ENCODE data around the gene CA4. TPM values are rescaled to one million over a fixed set of nuclear protein-coding genes. Genes with fewer than 3 reads are reported as not detected.
A peak's percentile ranks its signal among the peaks of the same experiment; 100 is the strongest.
"Not testable (repeated sequence)": the region's sequence is repeated elsewhere in the genome, so short reads cannot be mapped to it uniquely, and the experiment has no call there.

Gene CA4
- total and polyA plus RNA-seq, 7 donors: 2.1 to 300 (median 91.3) TPM; not detected in 2

DNA sequence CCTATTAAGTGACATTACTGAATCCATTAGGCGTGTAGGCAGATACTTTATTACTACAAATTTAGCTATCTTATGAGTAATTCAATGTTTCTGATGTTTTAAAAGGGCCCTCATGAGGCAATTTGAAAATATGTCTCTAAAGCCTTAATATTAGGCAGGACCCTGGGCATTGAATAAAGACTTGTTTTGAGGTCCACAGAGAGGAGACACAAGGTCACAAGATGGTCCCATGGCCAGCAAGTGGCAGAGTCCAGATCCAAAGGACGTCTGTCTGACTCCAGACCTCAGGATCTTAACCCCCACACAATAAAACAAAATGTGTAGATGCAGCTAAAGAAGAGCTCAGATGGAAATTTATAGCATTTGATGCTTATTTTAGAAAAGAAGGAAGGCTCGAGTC is 39.2 kb upstream of the CA4 start:
- WGBS, 2 donors: 45 to 65% methylated on average over 3 of the region's 3 CpGs
- Histone ChIP-seq H3K27me3 (no peaks in the 10 kb centered on the region), H3K9me3 (no peaks in the 10 kb centered on the region)

GRCh38 chr17:60111661-60112060 is 38.1 kb upstream of the CA4 start:
- intact Hi-C loops (cut with DNase I); H3K4me1 ChIP-seq; H3K4me3 ChIP-seq; H3K27ac ChIP-seq; H3K27me3 ChIP-seq; H3K36me3 ChIP-seq; DNase-seq; H3K9me3 ChIP-seq: not testable (repeated sequence)
- WGBS, 2 donors: 0% methylated on average over 2 of the region's 5 CpGs

More for the DNA sequence above, 39.2 kb upstream of the CA4 start:
- TF ChIP-seq POLR2A (IDR thresholded peaks at IDR 0.05): no peak
- TF ChIP-seq CTCF (IDR thresholded peaks at IDR 0.05): no peak
- no peak for TF ChIP-seq POLR2AphosphoS5 (IDR thresholded peaks at IDR 0.05)
- TF ChIP-seq EP300 (IDR thresholded peaks at IDR 0.05): no peak
- no peaks in the 10 kb centered on the region for H3K36me3 ChIP-seq
- intact Hi-C loops (cut with DNase I): no loop called here
- no peak overlapping the region for H3K4me3 ChIP-seq
- no peak for DNase-seq
- H3K4me1 ChIP-seq: no peaks in the 10 kb centered on the region
- no peak overlapping the region for H3K27ac ChIP-seq

GRCh38 chr17:60115364-60115763 is 34.4 kb upstream of the CA4 start:
- H3K36me3 ChIP-seq; H3K27ac ChIP-seq; H3K4me3 ChIP-seq; DNase-seq; H3K4me1 ChIP-seq; intact Hi-C loops (cut with DNase I); H3K9me3 ChIP-seq; H3K27me3 ChIP-seq: not testable (repeated sequence)
- no CpG with 5 or more reads among the region's 5 CpGs for WGBS, 2 donors

- intact Hi-C loops (cut with DNase I); H3K9me3 ChIP-seq; H3K4me1 ChIP-seq; H3K27ac ChIP-seq; DNase-seq; H3K27me3 ChIP-seq; H3K36me3 ChIP-seq; H3K4me3 ChIP-seq: not testable (repeated sequence)
- WGBS, 2 donors: no CpG with 5 or more reads among the region's 14 CpGs
These were observed 33.6 kb upstream of the CA4 start for GRCh38 chr17:60116196-60116595.

DNA sequence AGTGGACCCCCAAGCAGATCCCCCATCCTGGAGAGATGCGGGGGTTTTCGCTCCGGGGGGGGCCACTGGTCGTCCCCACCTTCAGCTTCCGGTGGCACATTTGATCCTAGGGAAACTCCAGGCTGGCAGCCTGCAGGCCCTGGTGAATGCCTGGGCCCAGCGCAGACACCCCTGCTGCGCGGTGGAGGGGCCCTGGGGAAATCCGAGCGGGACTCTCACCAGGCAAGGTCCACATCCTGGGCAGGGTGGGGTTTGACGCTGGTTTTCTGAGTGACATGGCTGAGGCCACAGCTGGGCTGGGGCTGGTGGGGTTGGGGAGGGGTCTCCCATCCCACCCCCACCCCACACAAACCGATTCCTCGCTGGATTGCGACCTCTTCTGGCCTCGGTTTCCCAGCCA is 30.6 kb upstream of the CA4 start:
- H3K27me3 ChIP-seq; H3K9me3 ChIP-seq; H3K36me3 ChIP-seq; H3K4me3 ChIP-seq; DNase-seq; H3K4me1 ChIP-seq; intact Hi-C loops (cut with DNase I); H3K27ac ChIP-seq: not testable (repeated sequence)
- WGBS, 2 donors: no CpG with 5 or more reads among the region's 15 CpGs

- H3K4me3 ChIP-seq: peak overlapping the region in 1 of 4 donors; percentile 45
- H3K4me1 ChIP-seq; DNase-seq; H3K27ac ChIP-seq; intact Hi-C loops (cut with DNase I); H3K27me3 ChIP-seq; H3K36me3 ChIP-seq; H3K9me3 ChIP-seq: not testable (repeated sequence)
- 1% methylated on average over 11 of the region's 114 CpGs; no CpG with 5 or more reads in 1 of the 2 donors for WGBS, 2 donors
These were observed 29.7 kb upstream of the CA4 start for GRCh38 chr17:60119807-60120748.

- 69 to 76% methylated on average over 14 of the region's 14 CpGs for WGBS, 2 donors
- peaks cover 0 to 4% (median 0%) of the 10 kb centered on the region in 3 donors for H3K27me3 ChIP-seq
- no peaks in the 10 kb centered on the region for H3K9me3 ChIP-seq
- H3K4me3 ChIP-seq: no peak overlapping the region
- H3K4me1 ChIP-seq: no peaks in the 10 kb centered on the region
- TF ChIP-seq POLR2A (IDR thresholded peaks at IDR 0.05): no peak
- H3K27ac ChIP-seq: no peak overlapping the region
- peak; percentile 30 for DNase-seq
- intact Hi-C loops (cut with DNase I): no loop called here
- H3K36me3 ChIP-seq: no peaks in the 10 kb centered on the region
These were observed 22.4 kb upstream of the CA4 start for GRCh38 chr17:60127068-60128064.

Data from sigmoid colon (tissue), 7 donors.